HS-5 (cell line): Measurements from ENCODE around the gene NTRK2.

Source experiments
- DNase-seq: peaks from one replicate; pipeline ENCODE4 v3.0.0-alpha.2; 2012; ENCODE audit warnings: low read depth

The NTRK2 gene

GRCh38 chr9:84851935-84852585 lies 182.5 kb downstream of the NTRK2 start:
- DNase-seq, result peak; percentile 81

GRCh38 chr9:84852617-84853301 lies 183.2 kb downstream of the NTRK2 start:
- DNase-seq, result no peak

GRCh38 chr9:84856181-84856632 lies 186.7 kb downstream of the NTRK2 start:
- no peak for DNase-seq

GRCh38 chr9:84857211-84857610 lies 187.7 kb downstream of the NTRK2 start:
- no peak for DNase-seq

- no peak for DNase-seq
These were observed 188.8 kb downstream of the NTRK2 start for GRCh38 chr9:84858364-84858763.

- no peak for DNase-seq
These were observed 191.0 kb downstream of the NTRK2 start for GRCh38 chr9:84860249-84861115.

GRCh38 chr9:84861455-84861854 lies 191.9 kb downstream of the NTRK2 start:
- DNase-seq, result no peak

GRCh38 chr9:84862308-84862707 lies 192.8 kb downstream of the NTRK2 start:
- no peak for DNase-seq

- DNase-seq, result peak; percentile 40
These were observed 193.3 kb downstream of the NTRK2 start for GRCh38 chr9:84862810-84863287.

- DNase-seq, result no peak
These were observed 193.8 kb downstream of the NTRK2 start for GRCh38 chr9:84863372-84863771.

GRCh38 chr9:84866396-84867175 lies 197.1 kb downstream of the NTRK2 start:
- no peak for DNase-seq

GRCh38 chr9:84867186-84867585 lies 197.7 kb downstream of the NTRK2 start:
- DNase-seq, result no peak

- DNase-seq, result no peak
These were observed 199.6 kb downstream of the NTRK2 start for GRCh38 chr9:84869091-84869490.

GRCh38 chr9:84871983-84872382 lies 202.5 kb downstream of the NTRK2 start:
- DNase-seq, result no peak

- DNase-seq, result no peak
These were observed 204.5 kb downstream of the NTRK2 start for GRCh38 chr9:84874022-84874421.

- DNase-seq, result no peak
These were observed 205.1 kb downstream of the NTRK2 start for GRCh38 chr9:84874596-84874995.

GRCh38 chr9:84875193-84875592 lies 205.7 kb downstream of the NTRK2 start:
- no peak for DNase-seq

- DNase-seq, result no peak
These were observed 210.1 kb downstream of the NTRK2 start for GRCh38 chr9:84879631-84880030.

- no peak for DNase-seq
These were observed 211.3 kb downstream of the NTRK2 start for GRCh38 chr9:84880835-84881234.

- DNase-seq, result no peak
These were observed 217.3 kb downstream of the NTRK2 start for GRCh38 chr9:84886866-84887265.

- DNase-seq, result no peak
These were observed 222.4 kb downstream of the NTRK2 start for GRCh38 chr9:84891924-84892323.
